Colonic mucosa (tissue), 4 donors: ENCODE measurements around the gene CORO1C. TPM values are rescaled to one million over a fixed set of nuclear protein-coding genes. Genes with fewer than 3 reads are reported as not detected.

Source experiments
- DNase-seq: peaks from one replicate; pipeline ENCODE4 v3.0.0-alpha.2; 2020
- H3K27ac ChIP-seq: fragments of 200-600 bp; one replicate; pipeline ENCODE4 v1.8.0; 2021
- H3K27me3 ChIP-seq: fragments of 200-600 bp; one replicate; pipeline ENCODE4 v1.8.0; 2021
- H3K36me3 ChIP-seq: fragments of 200-600 bp; one replicate; pipeline ENCODE4 v1.8.0; 2021
- H3K4me1 ChIP-seq: fragments of 200-600 bp; one replicate; pipeline ENCODE4 v1.8.0; 2021; ENCODE audit warnings: mild to moderate bottlenecking
- H3K4me3 ChIP-seq: fragments of 200-600 bp; one replicate; pipeline ENCODE4 v1.8.0; 2021
- H3K9ac ChIP-seq, 2 donors: one replicate each; pipeline ENCODE4 v1.7.0; 2013; ENCODE audit warnings: control low read depth in 2 of 2, low read depth in 2 of 2, low read length in 2 of 2
- H3K9me3 ChIP-seq: fragments of 200-600 bp; one replicate; pipeline ENCODE4 v1.8.0; 2021
- intact Hi-C: fragments of 100-400 bp; cut with DNase I; formaldehyde crosslinking; loops from one replicate; pipeline ENCODE4 v1.14.1; 2022
- total RNA-seq, 2 donors: library from RNA; stranded (reverse); fragmentation: NEBNext Ultra II Directional in 1 of 2; extraction: Animal tissue kit (Norgen Biotek cat#: 25700) in 1 of 2; gene quantifications; one replicate each; pipeline ENCODE4 v1.2.1, GENCODE V29; 2021
- TF ChIP-seq, protein P1 (sequence below): fragments of 200-600 bp; IDR thresholded peaks from one replicate; pipeline ENCODE4 v1.8.0; 2022; ENCODE audit warnings: antibody characterized with exemption, mild to moderate bottlenecking
- donor health status: healthy.
- donor health status: DM: no; HTN: no; CAD: no.
- donor health status: DM: no; HTN: no; CAD: no.

Gene CORO1C
- total RNA-seq, 2 donors from 2014 or later, result 112 to 166 TPM

DNA sequence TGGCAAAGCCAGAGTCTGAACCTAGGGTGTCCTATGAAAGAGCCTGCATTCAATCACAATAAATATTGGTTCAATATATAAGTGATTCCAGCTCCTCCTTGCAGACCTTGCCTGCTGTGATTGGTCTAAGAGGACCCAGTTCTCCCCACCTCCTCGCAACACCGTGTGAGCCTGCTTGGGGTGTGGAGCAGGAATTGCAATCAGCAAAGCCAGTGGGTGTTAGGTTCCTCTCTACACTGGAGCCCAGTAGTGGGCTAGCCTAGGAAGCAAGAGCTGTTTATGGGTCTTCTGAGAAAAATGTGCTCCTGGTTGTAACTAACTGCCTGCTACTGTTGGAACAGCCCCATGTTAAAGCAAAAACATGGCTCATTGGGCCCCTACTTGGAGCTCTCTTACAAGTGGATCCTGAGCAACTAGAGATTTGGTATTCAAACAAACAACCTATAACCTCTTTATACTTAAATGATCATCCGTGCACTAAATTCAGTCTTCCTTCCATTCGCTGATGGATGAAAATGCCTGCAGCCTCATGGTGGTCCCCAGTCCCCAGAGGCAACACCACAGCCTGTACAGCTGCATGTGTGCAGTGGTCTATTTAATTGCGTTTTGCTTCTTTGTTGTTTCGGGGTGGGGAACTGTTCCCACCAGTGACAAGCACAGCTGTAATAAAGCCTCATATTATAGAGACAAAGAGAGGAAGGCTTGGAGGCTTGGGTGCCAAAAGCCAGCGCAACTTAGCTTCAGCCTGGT is 93.9 kb downstream of the CORO1C start:
- peak overlapping the region in 1 of 2 donors; percentile 9 for H3K9ac ChIP-seq
- no peak overlapping the region for H3K4me3 ChIP-seq
- H3K9me3 ChIP-seq, result no peaks in the 10 kb centered on the region
- intact Hi-C loops, result no loop called here
- DNase-seq, result no peak
- no peaks in the 10 kb centered on the region for H3K36me3 ChIP-seq
- H3K27ac ChIP-seq, result no peak overlapping the region
- peaks cover 3% of the 10 kb centered on the region for H3K4me1 ChIP-seq
- TF ChIP-seq, protein P1, sequence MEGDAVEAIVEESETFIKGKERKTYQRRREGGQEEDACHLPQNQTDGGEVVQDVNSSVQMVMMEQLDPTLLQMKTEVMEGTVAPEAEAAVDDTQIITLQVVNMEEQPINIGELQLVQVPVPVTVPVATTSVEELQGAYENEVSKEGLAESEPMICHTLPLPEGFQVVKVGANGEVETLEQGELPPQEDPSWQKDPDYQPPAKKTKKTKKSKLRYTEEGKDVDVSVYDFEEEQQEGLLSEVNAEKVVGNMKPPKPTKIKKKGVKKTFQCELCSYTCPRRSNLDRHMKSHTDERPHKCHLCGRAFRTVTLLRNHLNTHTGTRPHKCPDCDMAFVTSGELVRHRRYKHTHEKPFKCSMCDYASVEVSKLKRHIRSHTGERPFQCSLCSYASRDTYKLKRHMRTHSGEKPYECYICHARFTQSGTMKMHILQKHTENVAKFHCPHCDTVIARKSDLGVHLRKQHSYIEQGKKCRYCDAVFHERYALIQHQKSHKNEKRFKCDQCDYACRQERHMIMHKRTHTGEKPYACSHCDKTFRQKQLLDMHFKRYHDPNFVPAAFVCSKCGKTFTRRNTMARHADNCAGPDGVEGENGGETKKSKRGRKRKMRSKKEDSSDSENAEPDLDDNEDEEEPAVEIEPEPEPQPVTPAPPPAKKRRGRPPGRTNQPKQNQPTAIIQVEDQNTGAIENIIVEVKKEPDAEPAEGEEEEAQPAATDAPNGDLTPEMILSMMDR, result no peak
- H3K27me3 ChIP-seq, result no peaks in the 10 kb centered on the region

DNA sequence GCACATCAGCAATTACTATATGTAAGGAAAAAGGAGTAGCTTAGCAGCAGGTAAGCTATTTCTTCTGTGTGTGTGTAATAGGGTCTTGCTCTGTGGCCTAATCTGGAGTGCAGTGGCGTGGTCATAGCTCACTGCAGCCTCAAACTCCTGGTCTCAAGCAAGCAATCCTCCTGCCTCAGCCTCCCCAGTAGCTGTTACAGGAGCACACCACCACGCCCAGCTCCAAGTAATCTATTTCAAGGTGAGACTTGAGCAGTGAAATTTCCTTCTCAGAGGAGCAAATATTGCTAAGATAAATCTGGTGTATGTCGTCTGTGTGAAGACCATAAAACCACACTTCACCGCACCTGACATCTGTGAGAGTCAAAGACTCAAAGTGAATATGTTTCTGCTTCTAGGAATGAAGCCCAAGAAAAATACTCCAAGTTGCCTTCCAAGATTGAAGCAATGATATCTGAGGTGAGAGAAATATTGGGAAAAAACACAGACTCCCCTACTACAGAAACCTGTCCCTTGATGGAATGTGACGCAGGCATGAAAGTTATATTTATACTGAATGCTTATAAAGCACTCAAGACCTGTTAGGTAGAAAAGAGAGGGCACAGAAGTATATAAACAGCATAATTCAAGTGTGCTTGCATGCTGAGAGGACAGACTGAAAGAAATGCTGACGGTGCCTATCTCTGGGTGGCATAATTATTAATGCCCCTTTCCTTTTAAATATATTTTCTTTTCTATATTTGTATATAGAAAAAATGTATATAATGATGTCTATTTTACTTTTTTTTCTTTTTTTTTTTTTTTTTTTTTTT is 95.1 kb downstream of the CORO1C start:
- no peaks in the 10 kb centered on the region for H3K9me3 ChIP-seq
- H3K4me1 ChIP-seq, result peaks cover 3% of the 10 kb centered on the region
- H3K4me3 ChIP-seq, result no peak overlapping the region
- H3K27me3 ChIP-seq, result no peaks in the 10 kb centered on the region
- DNase-seq, result no peak
- no peaks in the 10 kb centered on the region for H3K36me3 ChIP-seq
- H3K27ac ChIP-seq, result peak overlapping the region; percentile 68
- intact Hi-C loops, result no loop called here
- H3K9ac ChIP-seq, result peak overlapping the region; percentile 16 to 29
- TF ChIP-seq, protein P1, result no peak

DNA sequence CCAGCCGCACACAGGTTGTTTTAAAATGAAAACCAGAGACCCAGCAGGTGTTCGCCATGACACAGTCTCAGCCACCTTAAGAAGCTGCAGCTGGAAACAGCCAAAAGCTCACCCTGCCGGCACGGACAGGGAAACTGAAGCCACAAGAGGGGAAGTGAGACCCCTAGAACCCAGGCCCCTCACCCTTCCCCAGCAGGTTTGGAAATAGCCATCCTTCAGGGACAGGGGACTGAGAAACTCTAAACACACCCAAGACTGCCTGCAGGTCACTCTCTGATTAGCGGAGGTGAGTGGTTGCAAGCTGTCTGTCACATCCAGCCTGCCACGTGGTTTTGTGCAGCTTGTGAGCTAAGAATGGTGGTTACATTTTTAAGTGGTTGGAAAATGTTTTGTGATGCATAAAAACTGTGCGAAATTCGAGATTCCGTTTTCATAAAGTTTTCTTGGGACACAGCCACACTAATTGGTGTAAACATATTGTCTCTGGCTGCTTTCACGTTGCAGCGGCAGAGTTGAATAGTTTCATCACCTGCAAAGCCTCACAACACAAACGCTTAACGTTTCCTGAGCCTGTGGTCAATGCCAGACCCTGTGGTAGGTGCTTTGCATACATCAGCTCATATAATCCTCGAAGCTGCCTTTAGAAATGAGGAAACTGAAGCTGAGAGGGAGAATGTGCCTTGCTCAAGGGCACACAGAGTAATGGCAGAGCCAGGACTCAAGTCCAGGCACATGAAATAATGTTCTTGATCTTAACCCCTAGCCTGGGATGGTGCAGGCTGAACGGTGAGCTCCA is 95.9 kb downstream of the CORO1C start:
- peak overlapping the region; percentile 29 to 56 for H3K9ac ChIP-seq
- no peak for DNase-seq

DNA sequence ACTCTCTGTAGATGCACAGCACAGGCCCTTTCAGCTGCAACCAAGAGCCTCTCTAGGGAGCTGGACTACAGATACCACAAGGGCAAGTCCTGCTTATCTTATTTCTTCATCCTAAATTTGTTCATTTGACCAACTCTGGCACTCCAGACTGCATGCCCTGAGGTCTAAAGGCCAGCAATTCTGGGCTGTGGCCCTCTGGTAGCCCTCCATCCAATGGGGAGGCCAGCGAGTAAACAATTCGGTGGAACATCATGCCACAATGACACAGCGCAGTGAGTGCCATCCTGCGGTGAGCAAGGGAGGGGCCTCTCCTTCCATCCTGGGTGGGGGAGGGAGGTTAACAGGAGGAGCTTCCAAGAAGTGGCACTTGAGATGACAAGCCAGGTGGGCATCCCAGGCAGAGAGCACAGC is 97.0 kb downstream of the CORO1C start:
- H3K27ac ChIP-seq, result peak overlapping the region; percentile 68
- no peak overlapping the region for H3K4me3 ChIP-seq

More for the DNA sequence above, 95.9 kb downstream of the CORO1C start:
- Histone ChIP-seq H3K27ac (peak overlapping the region; percentile 68), H3K27me3 (no peaks in the 10 kb centered on the region), H3K4me1 (peaks cover 3% of the 10 kb centered on the region), H3K4me3 (no peak overlapping the region), H3K9me3 (no peaks in the 10 kb centered on the region), H3K36me3 (no peaks in the 10 kb centered on the region)
- TF ChIP-seq, protein P1, result no peak
- intact Hi-C loops, result no loop called here

More for the DNA sequence above, 97.0 kb downstream of the CORO1C start:
- Histone ChIP-seq H3K9ac (peak overlapping the region in 1 of 2 donors; percentile 12), H3K4me1 (peaks cover 3% of the 10 kb centered on the region), H3K27me3 (no peaks in the 10 kb centered on the region), H3K36me3 (no peaks in the 10 kb centered on the region), H3K9me3 (no peaks in the 10 kb centered on the region)
- no peak for DNase-seq
- TF ChIP-seq, protein P1, result no peak
- intact Hi-C loops, result no loop called here
